Neural cell (in vitro differentiated cells): ENCODE results near the gene RHOT2. TPM values are rescaled to one million over a fixed set of nuclear protein-coding genes. Genes with fewer than 3 reads are reported as not detected.
A peak's percentile ranks its signal among the peaks of the same experiment; 100 is the strongest.

Source experiments
- H2AFZ ChIP-seq: fragments of 200-600, 300-800 bp; sonication (generic), shearing (Covaris generic); 2 replicates; pipeline ENCODE4 v1.6.0; 2014; ENCODE audit warnings: low read depth, mild to moderate bottlenecking, antibody characterized with exemption, low read length, moderate library complexity
- H3F3A ChIP-seq: fragments of 200-600 bp; shearing (Covaris generic); 2 replicates; pipeline ENCODE4 v1.6.1; 2016; ENCODE audit warnings: mild to moderate bottlenecking, moderate library complexity, mixed read lengths, antibody characterized with exemption, low read length; ENCODE audit not compliant: insufficient read depth, poor library complexity, severe bottlenecking
- H3K27ac ChIP-seq: fragments of 200-600, 300-800 bp; sonication (generic), shearing (Covaris generic); 2 replicates; pipeline ENCODE4 v1.5.1; 2014; ENCODE audit warnings: mild to moderate bottlenecking, low read length, moderate library complexity
- H3K27me3 ChIP-seq: fragments of 300-800, 200-600 bp; sonication (generic), shearing (Covaris generic); 2 replicates; pipeline ENCODE4 v1.6.0; 2014; ENCODE audit warnings: mild to moderate bottlenecking, low read depth, low read length, moderate library complexity; ENCODE audit not compliant: insufficient read depth
- H3K36me3 ChIP-seq: fragments of 300-800, 200-600 bp; sonication (generic), shearing (Covaris generic); 2 replicates; pipeline ENCODE4 v1.5.1; 2014; ENCODE audit warnings: mild to moderate bottlenecking, antibody characterized with exemption, low read length, moderate library complexity; ENCODE audit not compliant: insufficient read depth
- H3K4me2 ChIP-seq: fragments of 300-800, 200-600 bp; sonication (generic), shearing (Covaris generic); 2 replicates; pipeline ENCODE4 v1.6.0; 2014; ENCODE audit warnings: mild to moderate bottlenecking, low read length
- H3K4me3 ChIP-seq: fragments of 300-800, 200-600 bp; sonication (generic), shearing (Covaris generic); 2 replicates; pipeline ENCODE4 v1.5.1; 2014; ENCODE audit warnings: mild to moderate bottlenecking, low read length, moderate library complexity
- H3K79me2 ChIP-seq: fragments of 200-600 bp; shearing (Covaris generic); replicated peaks from 2 replicates; pipeline ENCODE4 v1.6.0; 2014; ENCODE audit warnings: mild to moderate bottlenecking, low read length, moderate library complexity; ENCODE audit not compliant: insufficient read depth
- H3K9ac ChIP-seq: fragments of 300-800, 200-600 bp; sonication (generic), shearing (Covaris generic); 2 replicates; pipeline ENCODE4 v1.6.1; 2016; ENCODE audit warnings: mild to moderate bottlenecking, low read length, mixed read lengths
- H3K9me2 ChIP-seq: fragments of 200-600 bp; shearing (Covaris generic); 2 replicates; pipeline ENCODE4 v1.6.1; 2016; ENCODE audit warnings: mild to moderate bottlenecking, low read length, mixed read lengths; ENCODE audit not compliant: insufficient read depth
- H3K9me3 ChIP-seq: fragments of 200-600, 300-800 bp; sonication (generic), shearing (Covaris generic); 2 replicates; pipeline ENCODE4 v1.6.1; 2016; ENCODE audit warnings: mild to moderate bottlenecking, mixed run types, low read length, moderate library complexity, mixed read lengths
- H4K20me1 ChIP-seq: fragments of 200-600 bp; shearing (Covaris generic); 2 replicates; pipeline ENCODE4 v1.6.1; 2016; ENCODE audit warnings: mild to moderate bottlenecking, mixed run types; ENCODE audit not compliant: insufficient read depth
- CTCF ChIP-seq: fragments of 450-650 bp; IDR thresholded peaks from 2 replicates; pipeline ENCODE4 v1.5.1; 2014; ENCODE audit warnings: antibody characterized with exemption, mild to moderate bottlenecking, moderate library complexity; ENCODE audit not compliant: poor library complexity, severe bottlenecking
- EP300 ChIP-seq: fragments of 450-650 bp; conservative IDR thresholded peaks from 2 replicates; pipeline ENCODE4 v1.6.1; 2014; ENCODE audit warnings: antibody characterized with exemption, mild to moderate bottlenecking, moderate library complexity; ENCODE audit not compliant: poor library complexity, severe bottlenecking
- EZH2 ChIP-seq: fragments of 200-600, 300-800 bp; shearing (Covaris generic), sonication (generic); IDR thresholded peaks from 2 replicates; pipeline ENCODE4 v1.6.1; 2014; ENCODE audit warnings: antibody characterized with exemption, low read length, borderline replicate concordance, mild to moderate bottlenecking; ENCODE audit not compliant: insufficient read depth, poor library complexity, severe bottlenecking
- MXI1 ChIP-seq: fragments of 450-650 bp; conservative IDR thresholded peaks from 2 replicates; pipeline ENCODE4 v1.6.1; 2014; ENCODE audit warnings: antibody characterized with exemption, mild to moderate bottlenecking; ENCODE audit not compliant: poor library complexity, severe bottlenecking
- POLR2AphosphoS5 ChIP-seq: IDR thresholded peaks from 2 replicates; pipeline ENCODE4 v1.6.1; 2012
- RAD21 ChIP-seq: fragments of 450-650 bp; conservative IDR thresholded peaks from 2 replicates; pipeline ENCODE4 v1.6.1; 2014; ENCODE audit warnings: antibody characterized with exemption, mild to moderate bottlenecking, moderate library complexity
- SMC3 ChIP-seq: fragments of 450-650 bp; conservative IDR thresholded peaks from 2 replicates; pipeline ENCODE4 v1.6.1; 2014; ENCODE audit warnings: antibody characterized with exemption, mild to moderate bottlenecking, moderate library complexity; ENCODE audit not compliant: poor library complexity
- TAF1 ChIP-seq: IDR thresholded peaks from 2 replicates; pipeline ENCODE4 v1.6.1; 2012; ENCODE audit warnings: low read depth
- polyA plus RNA-seq: library from polyadenylated mRNA; depleted of rRNA; stranded (reverse); fragments of >200 nt; gene quantifications from 2 replicates; pipeline ENCODE4 v1.2.3, GENCODE V29; 2014
- TF ChIP-seq, protein P1 (sequence below): IDR thresholded peaks from 2 replicates; pipeline ENCODE4 v1.6.1; 2012; ENCODE audit warnings: borderline replicate concordance

RHOT2 gene
- polyA plus RNA-seq, 1 donor from 2014 or later: 132 TPM

DNA sequence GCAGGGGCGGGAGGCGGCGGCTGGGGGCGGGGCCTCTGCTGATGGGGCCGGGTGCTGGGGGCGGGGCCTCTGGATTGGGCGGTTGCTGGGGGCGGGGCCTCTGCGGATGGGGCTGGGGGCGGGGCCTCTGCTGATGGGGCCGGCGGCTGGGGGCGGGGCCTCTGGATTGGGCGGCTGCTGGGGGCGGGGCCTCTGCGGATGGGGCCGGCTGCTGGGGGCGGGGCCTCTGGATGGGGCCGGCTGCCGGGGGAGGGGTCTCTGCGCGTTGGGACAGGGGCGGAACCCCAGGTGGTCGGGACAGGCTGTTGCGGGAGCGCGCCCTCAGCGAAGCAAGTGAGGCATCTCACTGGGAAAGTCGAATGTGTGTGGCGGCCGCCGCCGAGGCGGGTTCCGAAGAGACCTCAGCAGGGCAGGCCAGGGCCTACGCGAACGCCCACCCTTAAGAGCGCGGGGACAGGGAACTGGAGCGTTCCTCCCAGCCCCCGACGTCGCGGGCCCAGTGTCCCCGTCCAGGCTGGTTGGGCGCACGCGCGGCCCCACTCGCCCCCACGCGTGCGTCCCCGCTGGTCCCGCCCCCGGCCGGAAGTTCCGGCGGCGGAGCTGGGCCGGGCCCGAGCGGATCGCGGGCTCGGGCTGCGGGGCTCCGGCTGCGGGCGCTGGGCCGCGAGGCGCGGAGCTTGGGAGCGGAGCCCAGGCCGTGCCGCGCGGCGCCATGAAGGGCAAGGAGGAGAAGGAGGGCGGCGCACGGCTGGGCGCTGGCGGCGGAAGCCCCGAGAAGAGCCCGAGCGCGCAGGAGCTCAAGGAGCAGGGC, 12.1 kb downstream of the RHOT2 start, which contains the start of gene STUB1:
STUB1 (plus strand) TSS at position 597 of the 811 bp plus-strand sequence; CDS start at position 713, 116 bp downstream.
- Histone ChIP-seq H3K9me2 (no peaks in the 10 kb centered on the region), H4K20me1 (peaks cover 6% of the 10 kb centered on the region), H3K4me3 (peak within 1 kb of the TSS; percentile 70), H3K36me3 (no peaks in the 10 kb centered on the region), H3K79me2 (peaks cover 20% of the 10 kb centered on the region), H3K9me3 (no peaks in the 10 kb centered on the region), H3K27ac (peak within 1 kb of the TSS; percentile 56), H3K27me3 (peaks cover 3% of the 10 kb centered on the region), H3K9ac (peak within 1 kb of the TSS; percentile 74), H3F3A (no peaks in the 10 kb centered on the region), H2AFZ (no peak within 1 kb of the TSS), H3K4me2 (peak within 1 kb of the TSS; percentile 93)
- TF ChIP-seq EZH2: no peak
- TF ChIP-seq, protein P1, sequence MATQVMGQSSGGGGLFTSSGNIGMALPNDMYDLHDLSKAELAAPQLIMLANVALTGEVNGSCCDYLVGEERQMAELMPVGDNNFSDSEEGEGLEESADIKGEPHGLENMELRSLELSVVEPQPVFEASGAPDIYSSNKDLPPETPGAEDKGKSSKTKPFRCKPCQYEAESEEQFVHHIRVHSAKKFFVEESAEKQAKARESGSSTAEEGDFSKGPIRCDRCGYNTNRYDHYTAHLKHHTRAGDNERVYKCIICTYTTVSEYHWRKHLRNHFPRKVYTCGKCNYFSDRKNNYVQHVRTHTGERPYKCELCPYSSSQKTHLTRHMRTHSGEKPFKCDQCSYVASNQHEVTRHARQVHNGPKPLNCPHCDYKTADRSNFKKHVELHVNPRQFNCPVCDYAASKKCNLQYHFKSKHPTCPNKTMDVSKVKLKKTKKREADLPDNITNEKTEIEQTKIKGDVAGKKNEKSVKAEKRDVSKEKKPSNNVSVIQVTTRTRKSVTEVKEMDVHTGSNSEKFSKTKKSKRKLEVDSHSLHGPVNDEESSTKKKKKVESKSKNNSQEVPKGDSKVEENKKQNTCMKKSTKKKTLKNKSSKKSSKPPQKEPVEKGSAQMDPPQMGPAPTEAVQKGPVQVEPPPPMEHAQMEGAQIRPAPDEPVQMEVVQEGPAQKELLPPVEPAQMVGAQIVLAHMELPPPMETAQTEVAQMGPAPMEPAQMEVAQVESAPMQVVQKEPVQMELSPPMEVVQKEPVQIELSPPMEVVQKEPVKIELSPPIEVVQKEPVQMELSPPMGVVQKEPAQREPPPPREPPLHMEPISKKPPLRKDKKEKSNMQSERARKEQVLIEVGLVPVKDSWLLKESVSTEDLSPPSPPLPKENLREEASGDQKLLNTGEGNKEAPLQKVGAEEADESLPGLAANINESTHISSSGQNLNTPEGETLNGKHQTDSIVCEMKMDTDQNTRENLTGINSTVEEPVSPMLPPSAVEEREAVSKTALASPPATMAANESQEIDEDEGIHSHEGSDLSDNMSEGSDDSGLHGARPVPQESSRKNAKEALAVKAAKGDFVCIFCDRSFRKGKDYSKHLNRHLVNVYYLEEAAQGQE: no peak
- TF ChIP-seq EP300: peak; percentile 33
- TF ChIP-seq CTCF: no peak
- TF ChIP-seq RAD21: peak; percentile 22
- TF ChIP-seq POLR2AphosphoS5: peak; percentile 59
- no peak for TF ChIP-seq SMC3
- TF ChIP-seq MXI1: peak; percentile 83
- TF ChIP-seq TAF1: no peak

DNA sequence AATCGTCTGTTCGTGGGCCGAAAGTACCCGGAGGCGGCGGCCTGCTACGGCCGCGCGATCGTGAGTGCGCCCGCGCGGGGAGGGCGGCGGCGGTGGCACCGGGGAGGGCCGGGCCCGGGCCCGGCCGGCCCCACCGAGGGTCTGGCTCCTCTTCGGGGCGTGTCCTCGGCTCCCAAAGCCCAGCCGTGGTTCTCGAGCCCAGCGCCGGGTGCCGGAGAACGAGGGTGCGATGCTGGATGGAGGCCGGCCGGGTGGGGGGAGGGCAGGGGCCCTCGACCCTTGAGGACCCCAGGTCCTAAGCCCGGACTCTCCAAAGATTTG, 12.7 kb downstream of the RHOT2 start:
- Histone ChIP-seq H3K27ac (no peak overlapping the region), H2AFZ (no peak overlapping the region), H3K4me2 (peak overlapping the region; percentile 93), H3K36me3 (no peaks in the 10 kb centered on the region), H3K4me3 (peak overlapping the region; percentile 70), H3K9ac (peak overlapping the region; percentile 74), H4K20me1 (peaks cover 6% of the 10 kb centered on the region), H3K9me2 (no peaks in the 10 kb centered on the region), H3K79me2 (peaks cover 20% of the 10 kb centered on the region), H3K9me3 (no peaks in the 10 kb centered on the region), H3F3A (no peaks in the 10 kb centered on the region), H3K27me3 (no peaks in the 10 kb centered on the region)
- TF ChIP-seq EZH2 (no peak), POLR2AphosphoS5 (no peak), RAD21 (no peak), SMC3 (no peak), MXI1 (no peak), TAF1 (no peak), CTCF (no peak), EP300 (no peak)
- TF ChIP-seq, protein P1: no peak
